Measurements from ENCODE around the gene CAMTA1. TPM values are rescaled to one million over a fixed set of nuclear protein-coding genes. Genes with fewer than 3 reads are reported as not detected.

The CAMTA1 gene
- total RNA-seq, 1 experiment from 2014 or later: 103 TPM

DNA sequence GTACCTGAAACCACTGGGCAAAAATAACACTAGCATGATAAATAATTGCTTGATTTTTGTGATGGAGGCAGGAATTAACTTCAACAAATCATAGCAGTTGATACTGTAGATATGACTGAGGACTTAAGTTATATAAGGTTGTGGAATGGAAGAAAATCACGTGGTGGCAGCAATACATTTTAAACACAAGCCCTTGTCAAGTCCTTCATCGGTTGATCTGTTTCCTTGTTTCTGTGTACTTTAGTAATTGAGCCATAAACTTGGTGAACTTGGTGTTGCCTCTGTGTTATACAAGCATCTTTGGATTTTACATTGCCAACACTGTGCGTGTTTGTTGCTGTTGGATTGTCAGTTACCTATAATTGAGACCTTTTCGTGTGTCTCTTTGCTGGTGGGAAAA is 114.4 kb downstream of the CAMTA1 start:
- DNase-seq: no peak
- H3K36me3 ChIP-seq: no peaks in the 10 kb centered on the region
- H3K4me3 ChIP-seq: no peak overlapping the region
- no peaks in the 10 kb centered on the region for H3K9me3 ChIP-seq
- H3K27me3 ChIP-seq: no peaks in the 10 kb centered on the region

DNA sequence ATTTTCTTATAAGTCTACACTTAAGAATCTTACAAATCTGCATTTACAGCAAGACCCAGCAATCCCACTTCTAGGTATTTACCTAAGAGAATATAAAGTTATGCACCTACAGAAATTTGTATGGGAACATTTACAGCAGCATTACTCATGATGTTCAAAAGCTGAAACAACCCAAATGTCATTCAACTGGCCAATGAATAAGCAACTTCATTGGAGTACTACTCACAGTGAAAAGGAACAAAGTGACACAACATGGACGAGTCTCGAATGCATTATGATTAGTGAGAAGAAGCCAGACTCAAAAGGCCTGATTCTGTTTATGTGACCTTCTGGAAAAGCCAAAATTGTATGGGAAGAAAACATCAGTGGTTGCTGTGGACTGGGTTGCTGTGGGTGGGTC is 116.9 kb downstream of the CAMTA1 start:
- no peaks in the 10 kb centered on the region for H3K9me3 ChIP-seq
- DNase-seq: no peak
- H3K36me3 ChIP-seq: no peaks in the 10 kb centered on the region
- H3K27me3 ChIP-seq: no peaks in the 10 kb centered on the region
- H3K4me3 ChIP-seq: no peak overlapping the region

DNA sequence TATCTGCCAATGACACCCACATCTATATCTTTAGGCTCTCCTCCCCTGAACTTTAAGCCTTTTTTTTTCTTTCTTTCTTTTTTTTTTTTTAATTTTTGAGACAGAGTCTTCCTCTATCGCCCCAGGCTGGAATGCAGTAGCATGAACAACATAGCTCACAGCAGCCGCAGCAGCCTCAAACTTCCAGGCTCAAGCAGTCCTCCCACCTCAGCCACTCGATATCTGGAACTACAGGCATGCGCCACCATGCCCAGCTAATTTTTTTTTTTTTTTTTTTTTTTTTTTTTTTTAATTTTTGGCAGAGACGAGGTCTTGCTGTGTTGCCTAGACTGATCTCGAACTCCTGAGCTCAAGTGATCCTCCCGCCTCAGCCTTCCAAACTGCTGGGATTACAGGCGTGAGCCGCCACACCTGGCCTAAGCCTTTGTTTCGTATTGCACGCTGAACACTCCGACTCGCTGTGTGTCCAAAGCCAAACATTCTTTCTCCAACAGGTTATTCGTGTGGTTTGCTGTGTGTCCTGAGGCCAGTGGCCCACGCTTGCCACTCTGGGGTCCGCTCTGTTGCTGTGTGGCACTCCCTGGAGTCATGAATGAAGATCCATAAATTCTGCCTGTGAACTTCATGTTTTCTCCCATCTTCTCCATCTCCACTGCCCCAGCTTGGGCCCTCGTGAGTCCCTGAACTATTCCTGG is 119.4 kb downstream of the CAMTA1 start:
- Histone ChIP-seq H3K36me3 (no peaks in the 10 kb centered on the region), H3K9me3 (no peaks in the 10 kb centered on the region), H3K4me3 (no peak overlapping the region), H3K27me3 (no peaks in the 10 kb centered on the region)
- DNase-seq: no peak

DNA sequence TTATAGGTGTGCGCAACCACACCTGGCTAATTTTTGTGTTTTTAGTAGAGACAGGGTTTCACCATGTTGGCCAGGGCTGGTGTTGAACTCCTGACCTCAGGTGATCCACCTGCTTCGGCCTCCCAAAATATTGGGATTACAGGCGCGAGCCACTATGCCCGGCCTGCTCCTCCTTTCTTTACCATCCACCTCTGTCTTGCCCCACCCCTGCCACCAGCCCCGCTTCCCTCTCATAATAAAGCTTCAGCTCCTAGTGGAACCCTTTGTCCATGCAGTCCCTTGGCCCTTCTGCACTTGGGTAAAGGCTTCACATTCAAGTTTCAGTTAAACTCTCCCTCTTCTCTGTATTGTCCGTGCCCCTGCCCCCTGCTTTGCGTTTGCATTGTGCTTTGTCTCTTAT is 120.1 kb downstream of the CAMTA1 start:
- no peak for DNase-seq
- H3K27me3 ChIP-seq: no peaks in the 10 kb centered on the region
- H3K4me3 ChIP-seq: no peak overlapping the region
- H3K9me3 ChIP-seq: no peaks in the 10 kb centered on the region
- H3K36me3 ChIP-seq: no peaks in the 10 kb centered on the region

DNA sequence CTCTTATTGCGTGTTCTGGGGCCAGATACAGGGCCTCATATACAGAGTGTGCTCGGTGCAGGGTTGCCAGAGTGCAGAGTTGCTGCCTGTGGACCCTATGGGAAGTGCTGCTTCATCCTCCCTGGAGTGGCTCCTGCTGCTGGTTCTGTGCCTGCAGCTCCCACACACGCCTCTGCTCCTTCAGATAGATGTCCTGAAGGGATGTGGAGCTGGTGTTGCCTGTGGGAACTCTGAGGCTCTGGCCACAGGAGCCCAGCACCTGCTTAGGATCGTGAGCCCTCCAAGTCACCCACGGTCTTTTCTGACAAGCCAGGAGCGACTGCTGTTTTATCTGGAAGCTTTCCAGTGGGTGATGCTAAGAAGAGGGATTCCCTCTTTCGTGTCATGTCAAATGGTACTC is 120.5 kb downstream of the CAMTA1 start:
- H3K4me3 ChIP-seq: no peak overlapping the region
- DNase-seq: no peak
- no peaks in the 10 kb centered on the region for H3K9me3 ChIP-seq
- H3K36me3 ChIP-seq: no peaks in the 10 kb centered on the region
- H3K27me3 ChIP-seq: no peaks in the 10 kb centered on the region

DNA sequence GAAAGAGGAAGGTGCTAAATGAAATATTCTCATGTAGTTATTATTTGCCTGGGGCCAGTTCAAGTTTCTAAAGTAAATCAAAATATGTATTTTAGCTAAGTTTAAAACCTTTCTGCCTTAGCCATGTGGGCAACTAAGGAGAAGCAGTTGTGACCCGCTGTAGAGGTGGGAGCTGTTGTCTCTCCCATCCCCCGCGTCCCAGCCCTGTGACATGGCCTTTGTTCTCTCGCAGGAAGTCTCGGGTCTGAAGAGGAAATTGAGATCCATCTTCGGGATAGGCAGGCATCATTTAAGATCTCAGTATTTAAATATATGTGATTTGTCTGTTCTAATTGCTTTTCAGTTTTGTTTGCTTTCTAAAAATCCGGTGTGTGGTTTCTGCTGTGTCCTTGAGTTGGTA is 121.5 kb downstream of the CAMTA1 start:
- H3K4me3 ChIP-seq: no peak overlapping the region
- no peak for DNase-seq

DNA sequence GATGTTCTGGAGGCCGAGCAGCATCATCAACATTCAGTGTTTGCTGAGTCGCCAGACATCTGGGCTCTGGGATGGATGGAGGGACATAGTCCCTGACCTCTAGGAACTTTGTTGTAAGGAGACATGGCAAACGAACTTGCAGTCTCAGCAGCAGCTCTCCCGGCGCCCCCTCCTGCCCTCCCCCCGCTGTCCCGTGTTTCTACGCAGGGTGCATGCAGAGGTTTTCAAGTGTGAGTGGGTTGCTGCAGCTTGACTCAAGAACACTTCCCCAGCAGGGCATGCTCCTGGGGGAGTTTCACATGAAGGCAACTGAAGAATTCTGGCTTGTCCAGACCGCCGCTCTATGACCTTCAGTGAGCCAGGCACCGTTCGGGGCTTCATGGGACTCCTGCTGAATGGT is 121.9 kb downstream of the CAMTA1 start:
- DNase-seq: no peak
- Histone ChIP-seq H3K36me3 (no peaks in the 10 kb centered on the region), H3K4me3 (no peak overlapping the region), H3K27me3 (no peaks in the 10 kb centered on the region), H3K9me3 (no peaks in the 10 kb centered on the region)

More for the DNA sequence above, 121.5 kb downstream of the CAMTA1 start:
- H3K27me3 ChIP-seq: no peaks in the 10 kb centered on the region
- no peaks in the 10 kb centered on the region for H3K9me3 ChIP-seq
- H3K36me3 ChIP-seq: no peaks in the 10 kb centered on the region

DNA sequence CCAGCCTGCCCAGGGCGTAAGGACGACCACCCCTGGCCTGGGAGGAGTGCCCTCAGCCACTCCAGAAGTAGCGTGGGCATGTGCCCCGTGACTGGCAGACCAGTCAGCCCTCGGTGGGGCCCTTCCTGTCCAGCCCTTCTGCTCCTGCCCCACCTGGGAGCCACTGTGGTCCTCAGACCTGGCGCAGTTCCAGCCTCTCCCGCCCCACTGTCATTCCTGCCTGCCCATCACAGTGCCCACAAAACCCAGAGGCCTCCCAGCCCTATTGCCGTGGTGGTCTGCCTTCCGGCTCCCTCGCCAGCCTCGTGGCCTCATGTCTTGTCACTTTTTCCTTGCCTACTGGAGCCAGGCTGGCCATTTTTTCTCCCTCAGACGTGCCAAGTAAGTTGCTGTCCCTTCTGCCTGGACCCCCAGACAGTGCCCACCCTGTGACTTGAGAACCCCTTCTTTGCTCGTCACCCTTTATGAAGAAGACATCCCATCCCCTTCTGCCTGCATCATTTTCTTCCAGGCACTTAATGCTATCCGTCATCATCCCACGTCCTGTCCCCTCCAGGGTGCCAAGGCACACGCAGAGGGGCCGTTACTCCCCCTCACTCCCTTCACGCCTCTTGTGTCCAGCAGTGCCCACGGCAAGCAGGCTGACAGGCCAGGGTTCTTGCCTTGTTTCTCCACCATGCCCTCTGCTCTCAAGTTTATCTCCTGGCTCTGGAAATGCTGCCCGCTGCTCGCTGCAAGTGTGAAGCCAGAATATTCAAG is 122.6 kb downstream of the CAMTA1 start:
- H3K9me3 ChIP-seq: no peaks in the 10 kb centered on the region
- H3K27me3 ChIP-seq: no peaks in the 10 kb centered on the region
- no peak overlapping the region for H3K4me3 ChIP-seq
- H3K36me3 ChIP-seq: no peaks in the 10 kb centered on the region
- DNase-seq: no peak

DNA sequence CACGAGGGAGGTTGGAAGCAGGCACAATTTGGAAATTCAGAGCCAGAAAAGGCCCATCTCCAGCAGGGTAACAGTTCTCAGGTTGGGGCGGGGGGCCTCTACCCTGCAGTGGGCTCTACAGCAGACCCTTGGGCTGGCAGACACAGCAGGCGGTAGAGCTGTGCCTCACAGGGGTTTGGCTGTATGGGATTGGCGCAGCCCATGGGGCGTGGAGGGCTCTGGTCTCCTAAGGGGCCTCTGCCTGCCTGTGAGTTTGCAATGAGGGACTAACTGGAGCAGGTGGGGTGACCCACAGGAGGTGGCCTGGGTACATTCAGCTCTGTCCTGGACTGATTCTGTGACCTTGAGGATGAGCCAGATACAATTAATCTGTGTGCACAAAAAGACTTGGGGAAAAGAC is 124.1 kb downstream of the CAMTA1 start:
- Histone ChIP-seq H3K27me3 (no peaks in the 10 kb centered on the region), H3K9me3 (no peaks in the 10 kb centered on the region), H3K4me3 (no peak overlapping the region), H3K36me3 (no peaks in the 10 kb centered on the region)
- DNase-seq: no peak

DNA sequence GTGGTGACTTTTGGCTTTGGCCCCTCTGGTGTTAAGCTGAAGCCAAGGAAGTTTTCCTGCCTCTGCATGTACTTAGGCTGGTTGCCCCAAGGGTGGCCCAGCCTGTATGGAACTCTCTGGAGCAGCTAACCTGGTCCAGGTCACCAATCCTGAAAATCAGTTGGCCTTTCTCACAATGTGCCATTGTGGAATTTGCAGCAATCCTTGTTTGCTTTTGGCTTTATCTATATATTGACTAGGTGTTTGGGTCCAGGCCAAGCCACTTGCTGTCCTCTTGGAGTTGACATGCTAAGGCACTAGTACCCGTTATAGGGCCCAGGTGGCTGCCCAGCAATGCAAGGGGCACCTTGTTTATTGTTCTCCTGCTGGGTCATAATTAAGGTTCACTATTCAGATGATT is 124.6 kb downstream of the CAMTA1 start:
- Histone ChIP-seq H3K4me3 (no peak overlapping the region), H3K9me3 (no peaks in the 10 kb centered on the region), H3K27me3 (no peaks in the 10 kb centered on the region), H3K36me3 (no peaks in the 10 kb centered on the region)
- DNase-seq: no peak

DNA sequence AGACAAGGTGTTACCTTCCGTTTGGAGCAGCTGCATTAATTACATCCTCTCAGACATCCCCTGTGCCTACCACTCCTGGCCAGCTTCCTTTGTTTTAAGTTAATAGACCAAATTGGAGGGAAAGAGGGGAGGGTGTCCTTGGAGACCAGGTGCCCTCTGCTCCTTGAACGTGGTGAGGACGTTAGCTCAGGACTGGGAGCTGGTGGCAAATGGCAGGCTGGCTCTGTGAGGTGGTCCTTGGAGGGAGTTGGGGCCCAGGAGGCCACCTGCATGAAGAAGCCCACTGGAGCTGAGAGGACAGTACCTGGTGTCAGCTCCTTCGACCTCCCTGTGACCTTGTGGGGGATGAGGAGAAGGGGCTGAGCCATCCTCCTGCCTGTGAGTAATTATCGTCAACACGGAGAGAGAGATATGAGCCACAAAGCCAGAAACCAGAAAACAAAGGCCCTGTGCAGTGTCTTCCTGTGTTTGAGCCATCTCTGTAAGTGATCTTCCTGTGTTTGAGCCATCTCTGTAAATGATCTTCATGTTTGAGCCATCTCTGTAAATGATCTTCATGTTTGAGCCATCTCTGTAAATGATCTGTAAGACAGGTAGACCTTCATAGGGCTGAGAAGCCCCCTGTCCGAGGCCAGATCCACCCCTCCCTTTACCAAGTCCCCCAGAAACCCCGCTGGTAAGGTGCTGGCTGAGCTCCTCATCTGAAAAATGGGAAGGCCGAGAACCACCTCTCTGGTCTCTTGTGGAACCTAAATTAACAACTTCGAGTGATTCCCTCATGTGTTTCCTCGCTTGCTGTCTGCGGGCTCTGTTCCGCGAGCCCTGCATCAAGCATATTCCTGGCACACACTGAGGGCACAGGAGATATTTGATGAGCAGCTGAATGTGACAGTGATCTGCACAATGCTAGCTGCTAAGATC is 126.0 kb downstream of the CAMTA1 start:
- H3K27me3 ChIP-seq: no peaks in the 10 kb centered on the region
- DNase-seq: no peak
- no peaks in the 10 kb centered on the region for H3K36me3 ChIP-seq
- H3K4me3 ChIP-seq: no peak overlapping the region
- H3K9me3 ChIP-seq: no peaks in the 10 kb centered on the region

DNA sequence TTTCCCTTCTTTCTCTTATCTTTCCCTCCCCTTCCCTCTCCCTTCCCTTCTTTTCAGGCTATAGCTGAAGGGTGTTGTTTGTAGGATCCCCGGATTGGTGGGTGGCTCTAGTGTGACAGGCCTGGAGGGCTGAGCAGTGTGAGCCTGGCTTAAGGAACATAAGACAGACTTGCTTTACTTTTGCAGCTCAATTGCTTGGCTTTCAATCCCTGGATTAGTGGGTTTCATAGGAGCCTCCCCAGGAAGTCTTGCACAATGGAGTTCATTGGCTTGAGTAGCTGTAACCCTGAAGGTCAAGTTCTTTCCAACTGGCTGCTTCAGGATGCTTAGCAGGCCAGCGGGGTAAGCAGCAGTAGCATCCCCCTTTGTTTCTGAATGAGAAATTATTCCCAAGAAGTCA is 126.7 kb downstream of the CAMTA1 start:
- no peak for DNase-seq

DNA sequence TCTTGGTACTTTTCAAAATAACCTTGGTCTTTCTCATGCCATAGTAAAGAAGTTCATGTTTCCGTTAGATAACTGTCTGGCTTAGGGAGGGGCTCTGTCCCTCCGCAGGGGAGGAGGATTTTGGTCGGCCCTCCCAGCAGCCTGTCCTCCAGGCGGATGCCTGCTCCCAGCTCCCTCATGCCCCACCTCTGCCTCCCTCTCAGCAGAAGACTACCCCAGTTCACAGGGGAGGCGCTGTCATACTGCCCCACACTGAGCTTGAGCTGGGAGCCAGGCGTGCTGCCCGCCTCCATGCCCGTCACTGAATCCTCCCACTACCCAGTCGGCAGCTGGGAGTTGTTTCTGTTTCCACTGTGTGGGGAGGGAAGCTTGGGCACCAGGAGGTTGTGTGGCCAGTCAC is 127.3 kb downstream of the CAMTA1 start:
- H3K4me3 ChIP-seq: no peak overlapping the region
- no peaks in the 10 kb centered on the region for H3K27me3 ChIP-seq
- no peak for DNase-seq
- H3K36me3 ChIP-seq: no peaks in the 10 kb centered on the region
- H3K9me3 ChIP-seq: no peaks in the 10 kb centered on the region

More for the DNA sequence above, 126.7 kb downstream of the CAMTA1 start:
- H3K36me3 ChIP-seq: no peaks in the 10 kb centered on the region
- H3K27me3 ChIP-seq: no peaks in the 10 kb centered on the region
- no peak overlapping the region for H3K4me3 ChIP-seq
- no peaks in the 10 kb centered on the region for H3K9me3 ChIP-seq

DNA sequence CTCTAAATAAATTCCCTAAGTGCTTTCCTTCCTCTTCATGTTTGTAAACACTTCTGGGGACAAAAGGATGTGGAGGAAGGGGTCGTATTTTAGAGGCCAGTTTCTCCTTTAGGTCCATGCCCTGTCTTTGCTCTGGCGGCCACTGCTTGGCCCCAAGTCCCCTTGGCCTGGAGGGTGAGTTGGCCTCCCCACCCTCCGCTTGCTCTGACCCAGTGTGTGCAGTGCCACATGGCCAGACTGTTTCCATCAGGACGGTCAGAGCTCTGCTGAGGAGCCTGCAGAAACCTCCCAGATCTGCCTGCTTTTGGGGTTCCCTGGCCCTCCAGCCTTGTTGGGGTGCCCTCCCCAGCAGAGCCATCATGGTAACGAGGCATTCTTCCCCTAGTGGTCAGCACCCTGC is 127.8 kb downstream of the CAMTA1 start:
- DNase-seq: no peak
- Histone ChIP-seq H3K4me3 (no peak overlapping the region), H3K36me3 (no peaks in the 10 kb centered on the region), H3K27me3 (no peaks in the 10 kb centered on the region), H3K9me3 (no peaks in the 10 kb centered on the region)

DNA sequence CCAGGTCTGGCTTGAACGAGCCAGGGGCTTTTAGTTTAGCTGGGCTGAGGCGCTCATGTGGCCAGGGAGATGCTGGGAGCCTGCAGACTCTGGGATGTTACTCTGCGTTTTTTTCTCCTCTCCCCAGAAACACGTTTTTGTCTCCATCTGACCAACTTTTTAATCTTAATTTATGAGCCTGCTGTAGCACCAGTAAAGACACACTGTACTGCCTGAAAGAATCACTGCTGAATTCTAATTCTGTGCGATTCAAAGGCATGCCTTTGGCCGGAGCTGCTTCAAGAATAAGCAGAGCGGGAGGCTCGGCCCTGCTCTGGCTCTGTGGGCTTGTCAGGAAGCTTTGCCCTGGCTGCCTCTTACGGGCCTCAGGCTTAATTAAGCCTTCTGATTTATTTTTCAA is 129.5 kb downstream of the CAMTA1 start:
- no peaks in the 10 kb centered on the region for H3K36me3 ChIP-seq
- no peak overlapping the region for H3K4me3 ChIP-seq
- H3K27me3 ChIP-seq: no peaks in the 10 kb centered on the region
- DNase-seq: no peak
- H3K9me3 ChIP-seq: no peaks in the 10 kb centered on the region

DNA sequence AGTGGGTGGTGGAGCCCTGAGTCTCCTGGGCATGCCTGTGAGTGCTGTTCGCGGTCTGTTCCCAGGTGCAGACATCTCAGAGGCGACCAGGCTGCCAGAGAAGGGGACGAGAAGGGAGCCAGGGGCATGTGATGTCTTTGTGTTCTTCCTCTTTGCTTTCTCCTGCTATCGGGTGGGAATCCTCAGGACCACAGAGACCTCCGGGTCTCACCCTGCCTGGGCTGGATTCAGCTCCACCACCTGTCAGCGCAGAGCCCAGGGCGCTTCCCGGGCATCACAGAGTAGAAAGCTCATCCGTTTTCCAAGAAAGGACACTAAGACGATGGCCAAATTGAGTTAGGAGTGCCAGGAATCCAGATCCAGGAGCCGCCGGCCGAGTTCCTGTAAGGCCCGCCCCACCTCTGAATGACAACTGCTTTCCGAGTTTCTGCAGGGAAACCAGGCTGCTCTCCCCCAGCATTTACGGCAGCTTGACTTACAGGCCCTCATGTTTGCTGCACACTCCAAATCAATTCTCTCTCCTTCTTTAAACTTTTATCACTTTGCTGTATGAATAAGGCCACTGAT is 130.8 kb downstream of the CAMTA1 start:
- DNase-seq: no peak
- H3K4me3 ChIP-seq: no peak overlapping the region
- H3K27me3 ChIP-seq: no peaks in the 10 kb centered on the region
- H3K9me3 ChIP-seq: no peaks in the 10 kb centered on the region
- no peaks in the 10 kb centered on the region for H3K36me3 ChIP-seq

DNA sequence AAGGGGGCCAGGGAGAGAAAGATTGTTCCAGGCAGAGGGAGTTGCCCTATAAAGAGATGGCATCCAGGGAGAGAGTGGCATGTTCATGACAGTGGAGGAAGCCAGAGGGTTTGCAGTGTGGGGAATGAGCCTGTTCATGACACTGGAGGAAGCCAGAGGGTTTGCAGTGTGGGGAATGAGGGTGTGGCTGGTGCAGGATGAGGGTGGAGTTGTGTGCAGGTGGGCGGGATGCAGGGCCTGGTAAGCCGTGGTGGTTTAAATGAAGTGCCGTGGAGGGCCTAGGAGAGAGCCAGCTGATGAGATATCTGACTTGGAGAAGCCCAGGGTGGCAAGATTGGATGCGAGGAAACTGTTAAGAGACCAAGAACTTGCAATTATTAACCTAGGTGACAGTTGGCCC is 131.8 kb downstream of the CAMTA1 start:
- Histone ChIP-seq H3K27me3 (no peaks in the 10 kb centered on the region), H3K9me3 (0 out of 2 replicates have a peak, but pooled peaks cover 2% of the 10 kb centered on the region), H3K4me3 (no peak overlapping the region), H3K36me3 (no peaks in the 10 kb centered on the region)
- no peak for DNase-seq
